HepG2 (cell line): ENCODE measurements around the gene ZBED6. TPM values are rescaled to one million over a fixed set of nuclear protein-coding genes. Genes with fewer than 3 reads are reported as not detected.

ENCODE experiments used
- ARID4A ChIP-seq: sonication (generic); formaldehyde crosslinking; IDR thresholded peaks from 2 replicates; pipeline ENCODE4 v1.5.0; 2020; ENCODE audit warnings: mild to moderate bottlenecking, missing genetic modification reagents, borderline replicate concordance
- ARNT ChIP-seq: fragments of 450-650 bp; IDR thresholded peaks from 2 replicates; pipeline ENCODE4 v1.6.1; 2017
- BRF2 ChIP-seq: sonication (generic); formaldehyde crosslinking; IDR thresholded peaks from 2 replicates; pipeline ENCODE4 v1.8.1; 2022; ENCODE audit warnings: mild to moderate bottlenecking, missing genetic modification reagents
- MIER3 ChIP-seq: IDR thresholded peaks from 2 replicates; pipeline ENCODE4 v1.6.1; 2016; ENCODE audit warnings: missing compliant biosample characterization, borderline replicate concordance
- PAWR ChIP-seq: sonication (generic); formaldehyde crosslinking; IDR thresholded peaks from 2 replicates; pipeline ENCODE4 v1.4.0; 2020; ENCODE audit warnings: missing genetic modification reagents, mild to moderate bottlenecking, borderline replicate concordance
- RXRA ChIP-seq: sonication (generic); formaldehyde crosslinking; IDR thresholded peaks from 2 replicates; pipeline ENCODE4 v1.5.1; 2020; ENCODE audit warnings: missing genetic modification reagents
- SOX6 ChIP-seq, 2 experiments: fragments of 450-650 bp in 1 of 2; sonication (generic) in 1 of 2; formaldehyde crosslinking in 1 of 2; IDR thresholded peaks; 2 replicates each; pipeline versions ENCODE4 v1.4.0 to v1.6.1; 2017 to 2020; ENCODE audit warnings: antibody characterized with exemption in 1 of 2, mild to moderate bottlenecking in 1 of 2, missing genetic modification reagents in 1 of 2
- STAT6 ChIP-seq: sonication (generic); formaldehyde crosslinking; IDR thresholded peaks from 2 replicates; pipeline ENCODE4 v1.4.0; 2020; ENCODE audit warnings: missing genetic modification reagents, mild to moderate bottlenecking, borderline replicate concordance
- TCF7L2 ChIP-seq: IDR thresholded peaks from 2 replicates; pipeline ENCODE4 v1.6.1; 2011; ENCODE audit warnings: mild to moderate bottlenecking, low read depth, low read length, moderate library complexity
- ZFP36 ChIP-seq: fragments of 150-350 bp; IDR thresholded peaks from 2 replicates; pipeline ENCODE4 v1.6.1; 2018; ENCODE audit warnings: borderline replicate concordance, low read length, low read depth; ENCODE audit not compliant: partially characterized antibody
- ZFP62 ChIP-seq: sonication (generic); formaldehyde crosslinking; IDR thresholded peaks from 2 replicates; pipeline ENCODE4 v1.4.0; 2020; ENCODE audit warnings: missing genetic modification reagents
- ZFP82 ChIP-seq: sonication (generic); formaldehyde crosslinking; IDR thresholded peaks from 2 replicates; pipeline ENCODE4 v1.5.1; 2020; ENCODE audit warnings: mild to moderate bottlenecking, missing genetic modification reagents, borderline replicate concordance
- ZNF143 ChIP-seq: sonication (generic); formaldehyde crosslinking; IDR thresholded peaks from 2 replicates; pipeline ENCODE4 v1.4.0; 2020; ENCODE audit warnings: missing genetic modification reagents
- ZNF281 ChIP-seq: sonication (generic); formaldehyde crosslinking; IDR thresholded peaks from 2 replicates; pipeline ENCODE4 v1.4.0; 2020; ENCODE audit warnings: missing genetic modification reagents, borderline replicate concordance
- ZNF30 ChIP-seq: sonication (generic); formaldehyde crosslinking; IDR thresholded peaks from 2 replicates; pipeline ENCODE4 v1.5.0; 2020; ENCODE audit warnings: mild to moderate bottlenecking, missing genetic modification reagents
- ZNF577 ChIP-seq: sonication (generic); formaldehyde crosslinking; IDR thresholded peaks from 2 replicates; pipeline ENCODE4 v1.4.0; 2020; ENCODE audit warnings: mild to moderate bottlenecking, low read depth, missing genetic modification reagents, borderline replicate concordance
- ZNF580 ChIP-seq: IDR thresholded peaks from 2 replicates; pipeline ENCODE4 v1.6.1; 2016; ENCODE audit warnings: low read depth, borderline replicate concordance
- polyA plus RNA-seq, 8 experiments: library from polyadenylated mRNA; depleted of rRNA in 3 of 8; stranded (reverse) in 7 of 8; unstranded in 1 of 8; fragments of >200 nt; fragmentation: Illumina TruSeq in 4 of 8; extraction: Trizol in 4 of 8; gene quantifications; 2 replicates each; pipeline versions ENCODE4 v1.2.1 to v1.2.3, GENCODE V29; 2011 to 2016; ENCODE audit warnings: low read depth in 4 of 8, missing spikeins in 1 of 8, mixed read lengths in 1 of 8; ENCODE audit not compliant: insufficient read depth in 1 of 8
- total RNA-seq, 5 experiments: library from RNA; depleted of rRNA; stranded (reverse); fragments of >200 nt; fragmentation: Illumina TruSeq; extraction: Trizol; gene quantifications; 2 replicates each; pipeline ENCODE4 v1.2.3, GENCODE V29; 2016; ENCODE audit warnings: low read depth in 1 of 5

ZBED6 gene
- total and polyA plus RNA-seq, 2 of the 13 experiments (the other 11 are each of a cell fraction or from before 2014, with no cell fraction given): 9.3 to 12.5 TPM

- TF ChIP-seq ZNF580 (CRISPR knock-in tag): peak; percentile 86; the same call in 1 of the 2 replicates
- no peak for TF ChIP-seq TCF7L2
- TF ChIP-seq ZFP36: no peak
- TF ChIP-seq ZNF30 (CRISPR knock-in tag): no peak
- TF ChIP-seq RXRA (CRISPR knock-in tag): peak; percentile 53; the same call in 1 of the 2 replicates
- peak; percentile 74 for TF ChIP-seq ZNF281 (CRISPR knock-in tag)
- TF ChIP-seq BRF2 (CRISPR knock-in tag): no peak
- TF ChIP-seq ARID4A (CRISPR knock-in tag): peak; percentile 73; the same call in 1 of the 2 replicates
- TF ChIP-seq ZNF143 (CRISPR knock-in tag): peak; percentile 95
- TF ChIP-seq STAT6 (CRISPR knock-in tag): no peak
- TF ChIP-seq ZNF577: no peak
- TF ChIP-seq ARNT: no peak
- peak; percentile 73; the same call in 1 of the 2 replicates for TF ChIP-seq MIER3 (CRISPR knock-in tag)
- no peak for TF ChIP-seq PAWR (CRISPR knock-in tag)
- TF ChIP-seq ZFP82: no peak
- no peak for TF ChIP-seq SOX6 (IDR thresholded peaks at IDR 0.05)
- TF ChIP-seq SOX6 (CRISPR knock-in tag; IDR thresholded peaks at IDR 0.05): peak; percentile 26; the same call in 1 of the 2 replicates
- TF ChIP-seq ZFP62: no peak
Measured at GRCh38 chr1:203795441-203796235, at the start of gene ZBED6, which contains the start of gene ZC3H11A (continued).
